HG03175 (cell line): ENCODE results near the gene SYNE1.
A peak's percentile ranks its signal among the peaks of the same experiment; 100 is the strongest.

Source experiments
- ATAC-seq: cut with Tn5 transposase; IDR thresholded peaks from one replicate; pipeline ENCODE4 v1.9.1; 2021; ENCODE audit warnings: mild to moderate bottlenecking, moderate library complexity; ENCODE audit not compliant: unreplicated experiment

SYNE1 gene

DNA sequence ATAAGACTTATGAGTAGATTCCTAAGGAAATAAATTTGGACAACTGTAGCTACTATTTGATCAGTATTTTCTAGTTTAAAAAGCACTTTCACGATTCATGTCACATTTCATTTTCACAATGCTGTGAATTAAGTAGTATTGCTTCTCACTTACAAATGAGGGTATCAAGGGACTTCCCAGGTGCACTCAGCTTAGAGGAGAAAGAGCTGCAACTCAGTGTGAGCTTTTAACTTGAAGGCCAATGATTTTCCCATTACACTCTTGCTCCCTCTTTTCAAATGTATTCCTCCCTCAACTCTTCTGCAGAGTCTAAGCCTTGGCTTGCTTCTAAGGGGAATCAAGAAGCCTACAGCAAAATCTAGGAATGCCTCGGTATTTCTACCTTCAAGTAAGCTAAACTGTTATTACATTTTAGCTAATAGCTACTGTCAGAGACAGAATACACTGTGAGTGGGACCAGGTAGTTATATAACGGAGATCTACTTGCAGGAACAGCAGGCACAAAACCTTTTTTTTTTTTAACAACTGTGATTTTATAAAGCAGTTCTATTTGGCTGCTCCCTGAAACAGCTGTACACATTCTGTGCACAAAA lies 339.0 kb downstream of the SYNE1 start:
- ATAC-seq, result no peak

DNA sequence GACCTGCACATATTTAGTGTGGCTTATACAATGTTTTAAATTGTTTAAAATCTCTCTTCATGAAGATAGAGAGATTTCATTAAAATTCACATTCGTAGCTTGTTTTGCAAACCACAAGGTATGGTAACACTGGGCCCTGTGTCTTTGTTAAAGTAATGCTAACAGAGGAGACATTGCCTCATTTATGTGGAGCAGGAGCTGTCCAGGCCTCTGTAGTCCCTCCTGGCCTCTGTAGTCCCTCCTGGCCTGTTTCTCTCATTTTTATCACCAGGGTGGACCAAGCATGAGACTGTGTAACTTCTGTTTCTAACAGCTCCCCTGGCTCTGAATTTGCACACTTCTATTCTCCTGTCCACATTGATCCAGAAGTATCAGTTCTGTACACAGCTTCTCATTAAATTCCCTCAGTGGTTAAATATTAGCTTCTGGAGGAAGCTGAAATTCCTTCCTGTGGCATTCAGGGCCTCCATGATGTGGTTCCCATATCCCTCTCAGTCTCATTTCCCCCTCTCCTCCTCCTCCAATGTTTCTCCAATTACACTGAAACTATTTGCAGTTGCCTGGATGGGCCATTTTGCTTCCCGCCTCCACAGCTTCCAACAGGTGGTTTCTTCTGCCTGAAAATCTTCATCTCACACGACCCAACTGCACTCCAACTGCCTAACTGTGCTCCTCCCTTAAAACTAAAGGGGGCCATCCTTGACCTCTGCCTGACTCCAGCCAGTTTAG lies 340.4 kb downstream of the SYNE1 start:
- ATAC-seq, result no peak

DNA sequence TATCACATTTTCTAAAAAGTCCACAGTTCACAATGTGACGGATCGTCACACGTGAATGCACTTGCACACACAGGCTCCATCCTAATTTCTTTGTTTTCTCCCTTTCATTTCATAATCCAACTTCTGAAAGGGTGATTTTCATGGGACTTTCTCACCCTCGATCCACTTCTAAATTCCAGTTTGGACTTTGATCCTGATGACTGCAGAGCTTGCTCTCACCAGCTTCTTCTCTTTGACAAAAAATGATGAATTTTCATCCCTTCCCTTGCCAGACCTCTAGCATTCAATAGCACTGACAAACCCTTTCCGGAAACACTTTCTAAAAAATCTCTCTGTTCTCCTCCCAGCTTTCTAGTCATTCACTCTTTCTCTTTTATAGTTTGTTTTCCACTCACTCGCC lies 341.2 kb downstream of the SYNE1 start:
- ATAC-seq, result no peak

DNA sequence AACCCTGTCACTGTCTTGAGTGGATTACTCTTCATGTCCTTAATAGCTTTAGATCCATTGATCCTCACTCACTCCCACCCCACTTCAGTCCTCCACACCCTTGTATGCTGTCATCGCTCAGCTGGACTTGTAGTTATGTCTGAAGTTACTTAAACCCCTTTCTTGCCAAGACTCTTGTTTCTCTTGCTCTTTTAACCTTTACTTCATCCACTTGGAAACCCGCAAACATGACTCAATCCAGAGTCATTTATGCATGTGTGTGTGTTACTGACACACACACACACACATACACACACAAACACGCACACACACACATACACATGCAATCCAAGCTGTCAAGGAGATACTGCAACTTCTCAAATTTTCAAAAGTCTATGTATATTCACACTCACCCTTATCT lies 341.8 kb downstream of the SYNE1 start:
- no peak for ATAC-seq

GRCh38 chr6:152293404-152293803 lies 343.8 kb downstream of the SYNE1 start:
- no peak for ATAC-seq

DNA sequence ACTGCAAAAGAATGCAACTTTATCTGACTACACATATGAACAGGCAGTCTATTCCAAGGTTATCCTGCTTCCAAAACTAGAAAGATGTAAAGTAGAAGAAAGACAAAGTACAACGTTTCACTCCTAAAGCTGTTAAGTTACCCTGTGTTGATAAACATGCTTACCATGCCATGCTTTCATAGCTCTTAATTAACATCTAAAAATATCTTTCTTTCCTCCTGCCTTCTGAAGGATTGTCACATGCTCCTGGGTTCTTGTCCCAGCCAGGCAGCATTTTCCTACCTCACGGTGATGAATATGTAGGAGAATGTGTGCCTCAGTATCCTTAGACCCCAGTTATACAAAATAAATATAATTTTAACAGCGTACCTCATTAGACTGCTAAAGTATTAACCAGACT lies 344.6 kb downstream of the SYNE1 start:
- no peak for ATAC-seq

GRCh38 chr6:152290693-152291092 lies 346.5 kb downstream of the SYNE1 start:
- ATAC-seq, result no peak

DNA sequence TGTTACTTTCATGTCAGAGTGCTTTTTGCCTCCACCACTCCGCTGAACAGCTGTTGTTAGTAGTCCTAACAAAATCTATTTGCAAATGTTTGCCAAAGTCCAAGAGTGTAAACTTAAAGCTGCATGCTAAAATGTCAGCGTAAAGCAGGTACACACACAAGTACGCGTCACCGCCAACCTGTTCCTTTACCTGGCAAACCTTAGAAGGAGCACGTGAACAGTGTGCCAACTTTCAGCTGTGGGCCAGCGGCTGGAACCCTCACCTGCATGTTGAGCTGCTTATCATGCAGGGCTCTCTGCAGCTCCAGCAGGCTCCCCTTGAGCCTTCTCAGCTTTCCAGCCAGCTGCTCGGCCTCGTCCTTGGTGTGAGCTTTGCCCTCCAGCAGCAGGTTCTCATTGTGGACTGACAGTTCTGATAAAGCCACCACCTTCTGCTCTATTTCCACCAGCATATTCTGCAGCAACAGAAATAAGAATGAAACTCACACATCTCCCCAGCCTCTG lies 359.3 kb downstream of the SYNE1 start:
- no peak for ATAC-seq

DNA sequence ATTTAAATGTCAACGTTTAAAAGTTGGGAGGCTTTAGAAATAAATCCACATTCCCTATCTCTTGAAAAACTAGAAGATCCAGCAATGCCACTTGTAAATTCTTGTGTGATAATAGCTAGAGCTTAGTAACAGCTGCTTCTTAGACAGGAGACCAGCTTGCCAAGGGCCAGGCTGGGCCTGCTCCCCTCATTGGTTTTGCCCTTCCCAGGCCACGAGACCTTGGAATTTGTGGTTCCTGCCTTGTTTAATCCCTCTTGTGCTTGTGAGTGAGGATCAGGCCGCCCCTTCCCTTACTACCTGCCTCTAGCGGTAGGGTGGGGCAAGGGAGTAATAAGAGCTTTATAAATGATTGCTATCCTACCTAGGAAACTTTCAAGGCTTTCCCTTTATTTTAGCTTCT lies 363.5 kb downstream of the SYNE1 start:
- no peak for ATAC-seq

GRCh38 chr6:152273002-152273401 lies 364.2 kb downstream of the SYNE1 start:
- ATAC-seq, result no peak

DNA sequence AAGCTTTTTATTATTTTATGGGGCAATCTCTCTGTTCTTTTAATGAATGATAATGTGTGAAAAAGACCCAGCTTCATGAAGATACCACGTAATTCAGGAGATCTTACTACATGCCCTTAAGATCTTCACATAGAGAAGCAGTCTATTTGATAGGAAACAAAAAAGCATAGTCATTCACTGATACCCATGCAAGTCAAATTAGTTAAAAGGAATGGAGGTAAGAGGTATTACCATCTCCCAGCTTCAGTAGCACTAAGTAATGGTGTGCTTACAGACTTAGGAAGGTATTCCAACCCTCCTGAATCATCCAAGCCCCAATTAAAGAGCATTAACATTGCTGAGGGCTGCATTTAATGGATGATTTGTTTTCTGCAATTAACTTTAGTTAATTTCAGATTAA lies 364.7 kb downstream of the SYNE1 start:
- no peak for ATAC-seq

- ATAC-seq, result peak; percentile 79
Observed at GRCh38 chr6:152271776-152272464, 365.2 kb downstream of the SYNE1 start.

DNA sequence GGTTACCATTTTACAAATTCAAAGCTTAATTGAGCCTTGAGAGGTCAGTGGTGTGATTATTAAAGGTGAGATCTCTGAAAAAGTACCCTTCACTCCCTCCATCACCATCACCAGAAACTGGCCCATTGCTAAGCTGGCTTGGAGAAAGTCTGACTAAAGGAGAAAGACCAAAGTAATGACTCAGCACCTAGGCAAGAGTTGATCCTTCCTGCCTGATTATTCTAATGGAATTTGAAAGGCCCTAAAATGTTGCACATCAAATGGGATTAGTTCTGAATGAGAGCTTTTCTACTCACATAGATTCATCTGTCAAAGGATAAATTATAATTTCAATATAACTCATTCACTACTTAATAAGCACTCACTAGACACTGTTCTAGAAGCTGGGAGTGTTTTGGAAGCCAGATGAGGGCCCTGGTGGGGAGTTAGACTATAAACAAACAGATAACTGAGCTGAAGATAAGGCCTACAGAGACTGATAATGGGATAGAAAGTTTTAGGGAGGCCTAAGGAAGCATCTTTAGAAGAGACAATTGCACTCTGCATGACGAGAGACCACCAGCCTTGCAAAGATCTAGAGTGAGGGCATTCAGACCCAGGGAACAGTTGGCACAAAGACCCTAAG lies 366.7 kb downstream of the SYNE1 start:
- no peak for ATAC-seq

- no peak for ATAC-seq
Observed at GRCh38 chr6:152268846-152269442, 368.2 kb downstream of the SYNE1 start.

- ATAC-seq, result no peak
Observed at GRCh38 chr6:152267967-152268845, 369.0 kb downstream of the SYNE1 start.

DNA sequence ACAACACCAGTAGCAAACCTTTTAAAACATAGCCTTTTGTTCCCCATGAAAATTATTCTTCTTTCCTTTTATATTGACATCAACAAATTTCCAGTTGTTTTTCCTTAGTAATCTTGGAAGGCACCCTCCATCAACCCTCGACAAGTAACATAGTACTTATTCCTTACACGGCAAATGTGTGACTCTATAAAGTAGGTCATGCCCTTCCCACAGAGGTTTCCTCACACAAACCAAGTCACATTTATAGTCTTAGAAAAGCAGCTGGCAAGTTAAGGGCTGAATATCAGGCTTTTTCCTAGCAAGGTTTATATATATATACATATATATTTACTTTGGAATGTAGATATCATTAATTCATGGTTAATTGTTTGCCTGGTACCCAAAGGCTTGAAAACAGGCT lies 371.5 kb downstream of the SYNE1 start:
- ATAC-seq, result no peak

- ATAC-seq, result no peak
Observed at GRCh38 chr6:152263582-152263981, 373.6 kb downstream of the SYNE1 start.

- no peak for ATAC-seq
Observed at GRCh38 chr6:152261179-152261578, 376.0 kb downstream of the SYNE1 start.

DNA sequence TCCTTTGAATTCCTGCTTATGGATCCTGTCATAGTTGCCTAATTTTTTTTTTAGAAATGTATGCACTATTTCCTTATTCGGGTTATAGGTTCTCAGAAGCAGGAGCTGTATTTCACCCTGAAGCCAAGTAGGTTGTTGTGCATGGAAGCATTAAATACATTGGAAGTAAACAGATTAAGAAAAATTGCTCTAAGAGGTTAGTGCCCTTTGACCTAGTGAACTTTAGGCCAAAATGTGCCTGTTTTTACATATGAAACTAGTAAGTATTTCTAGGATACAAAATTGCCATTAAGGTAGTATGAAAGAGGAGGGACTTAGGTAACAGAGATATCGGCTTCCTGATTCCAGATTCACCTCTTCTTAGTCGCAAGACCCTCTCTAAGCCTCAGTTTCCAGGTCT lies 377.9 kb downstream of the SYNE1 start:
- ATAC-seq, result no peak

- no peak for ATAC-seq
Observed at GRCh38 chr6:152257581-152257980, 379.6 kb downstream of the SYNE1 start.
